Measurements from ENCODE around the gene SIGLEC14. TPM values are rescaled to one million over a fixed set of nuclear protein-coding genes. Genes with fewer than 3 reads are reported as not detected.

Gene SIGLEC14
- total RNA-seq, 2 experiments from 2014 or later, result not detected

Small RNA genes within 50 kb of the gene (microRNA-seq; reads per million reads assigned to microRNA genes)
- 1,364 reads per million, percentile 88 among the genes with 10 or more reads in this experiment for gene MIR125A (ENCODE audit: borderline microRNAs expressed, borderline number of aligned reads, borderline replicate concordance)
- gene MIR99B (ENCODE audit: borderline microRNAs expressed, borderline number of aligned reads, borderline replicate concordance), result 1,307 reads per million, percentile 88 among the genes with 10 or more reads in this experiment
- gene MIRLET7E (ENCODE audit: borderline microRNAs expressed, borderline number of aligned reads, borderline replicate concordance), result 1,044 reads per million, percentile 86 among the genes with 10 or more reads in this experiment

Other genes with a start within 250 kb of the SIGLEC14 start
- gene SIGLEC10, start 229.2 kb downstream of the SIGLEC14 start, total RNA-seq, result under 1 TPM; 0.19 to 0.26 TPM
- not detected for gene SIGLEC8, start 188.4 kb downstream of the SIGLEC14 start, total RNA-seq
- gene CEACAM18, start 168.3 kb downstream of the SIGLEC14 start, total RNA-seq, result not detected
- under 1 TPM; 0.22 to 0.24 TPM for gene SIGLEC12, start 145.0 kb downstream of the SIGLEC14 start, total RNA-seq
- gene SIGLEC6, start 115.2 kb downstream of the SIGLEC14 start, total RNA-seq, result not detected
- gene ZNF175, start 75.5 kb downstream of the SIGLEC14 start, total RNA-seq, result 1 to 10 TPM; 7.1 to 7.9 TPM
- not detected for gene SIGLEC5, start 16.4 kb downstream of the SIGLEC14 start, total RNA-seq
- gene SPACA6, start 46.5 kb upstream of the SIGLEC14 start, total RNA-seq, result 10 to 100 TPM in 1 of 2 experiments, 1 to 10 TPM in 1; 10.0 to 14.2 TPM
- not detected for gene HAS1, start 77.2 kb upstream of the SIGLEC14 start, total RNA-seq
- gene FPR1, start 105.1 kb upstream of the SIGLEC14 start, total RNA-seq, result not detected
- not detected for gene FPR2, start 114.4 kb upstream of the SIGLEC14 start, total RNA-seq
- not detected for gene FPR3, start 148.3 kb upstream of the SIGLEC14 start, total RNA-seq
- gene ZNF577, start 241.1 kb upstream of the SIGLEC14 start, total RNA-seq, result 1 to 10 TPM; 4.1 to 5.3 TPM

All from activated CD4-positive, alpha-beta memory T cell treated with anti-CD3 and anti-CD28 coated beads for 36 hours (primary cell).